KMS-11 (cell line): Measurements from ENCODE around the gene ADGRG1.

Experiments
- H2AFZ ChIP-seq: fragments of 200-600 bp; sonication (generic); 2 replicates; pipeline ENCODE4 v1.6.1; 2016; ENCODE audit warnings: antibody characterized with exemption, mixed run types, low read depth
- H3K27ac ChIP-seq: fragments of 200-600 bp; sonication (generic); 2 replicates; pipeline ENCODE4 v1.6.1; 2016; ENCODE audit warnings: mild to moderate bottlenecking, mixed run types
- H3K27me3 ChIP-seq: fragments of 200-600 bp; sonication (generic); 2 replicates; pipeline ENCODE4 v1.6.1; 2017; ENCODE audit warnings: mild to moderate bottlenecking, low read depth, mixed run types, moderate library complexity; ENCODE audit not compliant: insufficient read depth
- H3K36me3 ChIP-seq: fragments of 200-600 bp; sonication (generic); 2 replicates; pipeline ENCODE4 v1.6.1; 2017; ENCODE audit warnings: mild to moderate bottlenecking, mixed run types; ENCODE audit not compliant: insufficient read depth
- H3K4me1 ChIP-seq: fragments of 200-600 bp; sonication (generic); 2 replicates; pipeline ENCODE4 v1.6.1; 2016; ENCODE audit warnings: mild to moderate bottlenecking, low read depth, mixed run types; ENCODE audit not compliant: poor library complexity, severe bottlenecking
- H3K4me2 ChIP-seq: fragments of 200-600 bp; sonication (generic); 2 replicates; pipeline ENCODE4 v1.7.0; 2016; ENCODE audit warnings: mild to moderate bottlenecking, mixed run types
- H3K4me3 ChIP-seq: fragments of 200-600 bp; sonication (generic); IDR thresholded peaks from 2 replicates; pipeline ENCODE4 v1.6.1; 2017; ENCODE audit warnings: low read depth, low read length, mixed read lengths; ENCODE audit not compliant: insufficient read depth
- H3K79me2 ChIP-seq: fragments of 200-600 bp; sonication (generic); 2 replicates; pipeline ENCODE4 v1.6.1; 2016; ENCODE audit warnings: low read depth, mixed run types; ENCODE audit not compliant: insufficient read depth
- H3K9ac ChIP-seq: fragments of 200-600 bp; sonication (generic); 2 replicates; pipeline ENCODE4 v1.6.1; 2016; ENCODE audit warnings: mild to moderate bottlenecking, mixed run types
- H4K20me1 ChIP-seq: fragments of 200-600 bp; sonication (generic); 2 replicates; pipeline ENCODE4 v1.6.1; 2016; ENCODE audit warnings: mild to moderate bottlenecking, mixed run types; ENCODE audit not compliant: insufficient read depth
- TF ChIP-seq, protein P1 (sequence below): fragments of 200-600 bp; sonication (generic); conservative IDR thresholded peaks from 2 replicates; pipeline ENCODE4 v1.6.1; 2017; ENCODE audit warnings: low read depth, mild to moderate bottlenecking, antibody characterized with exemption, low read length, moderate library complexity, mixed read lengths

The ADGRG1 gene

DNA sequence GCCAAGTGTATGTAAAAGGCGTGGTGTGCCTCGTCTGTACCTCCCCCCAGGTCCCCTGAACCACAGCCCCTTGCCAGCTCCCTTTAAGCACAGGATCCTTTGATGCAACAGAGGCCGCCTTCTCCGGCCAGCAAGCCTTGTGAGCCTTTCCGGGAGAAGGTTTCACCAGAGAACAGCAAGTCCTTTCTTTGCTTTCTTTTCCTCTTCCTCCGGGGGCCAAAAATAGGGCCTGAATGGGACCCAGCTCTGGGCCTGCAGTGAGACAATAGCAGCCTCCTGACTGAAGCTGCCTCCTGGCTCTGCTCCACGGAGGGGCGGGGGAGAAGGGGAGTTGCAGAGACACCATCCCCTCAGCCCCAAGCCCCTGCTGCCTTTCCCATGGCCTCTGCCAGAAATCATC is 9.0 kb downstream of the ADGRG1 start:
- H3K4me3 ChIP-seq, result no peak overlapping the region
- H3K36me3 ChIP-seq, result no peaks in the 10 kb centered on the region
- H3K27me3 ChIP-seq, result no peaks in the 10 kb centered on the region
- no peak overlapping the region for H2AFZ ChIP-seq
- no peaks in the 10 kb centered on the region for H3K79me2 ChIP-seq
- no peak overlapping the region for H3K9ac ChIP-seq
- H3K4me1 ChIP-seq, result no peaks in the 10 kb centered on the region
- no peak overlapping the region for H3K4me2 ChIP-seq
- H4K20me1 ChIP-seq, result no peaks in the 10 kb centered on the region
- TF ChIP-seq, protein P1, sequence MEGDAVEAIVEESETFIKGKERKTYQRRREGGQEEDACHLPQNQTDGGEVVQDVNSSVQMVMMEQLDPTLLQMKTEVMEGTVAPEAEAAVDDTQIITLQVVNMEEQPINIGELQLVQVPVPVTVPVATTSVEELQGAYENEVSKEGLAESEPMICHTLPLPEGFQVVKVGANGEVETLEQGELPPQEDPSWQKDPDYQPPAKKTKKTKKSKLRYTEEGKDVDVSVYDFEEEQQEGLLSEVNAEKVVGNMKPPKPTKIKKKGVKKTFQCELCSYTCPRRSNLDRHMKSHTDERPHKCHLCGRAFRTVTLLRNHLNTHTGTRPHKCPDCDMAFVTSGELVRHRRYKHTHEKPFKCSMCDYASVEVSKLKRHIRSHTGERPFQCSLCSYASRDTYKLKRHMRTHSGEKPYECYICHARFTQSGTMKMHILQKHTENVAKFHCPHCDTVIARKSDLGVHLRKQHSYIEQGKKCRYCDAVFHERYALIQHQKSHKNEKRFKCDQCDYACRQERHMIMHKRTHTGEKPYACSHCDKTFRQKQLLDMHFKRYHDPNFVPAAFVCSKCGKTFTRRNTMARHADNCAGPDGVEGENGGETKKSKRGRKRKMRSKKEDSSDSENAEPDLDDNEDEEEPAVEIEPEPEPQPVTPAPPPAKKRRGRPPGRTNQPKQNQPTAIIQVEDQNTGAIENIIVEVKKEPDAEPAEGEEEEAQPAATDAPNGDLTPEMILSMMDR, result no peak
- no peak overlapping the region for H3K27ac ChIP-seq

DNA sequence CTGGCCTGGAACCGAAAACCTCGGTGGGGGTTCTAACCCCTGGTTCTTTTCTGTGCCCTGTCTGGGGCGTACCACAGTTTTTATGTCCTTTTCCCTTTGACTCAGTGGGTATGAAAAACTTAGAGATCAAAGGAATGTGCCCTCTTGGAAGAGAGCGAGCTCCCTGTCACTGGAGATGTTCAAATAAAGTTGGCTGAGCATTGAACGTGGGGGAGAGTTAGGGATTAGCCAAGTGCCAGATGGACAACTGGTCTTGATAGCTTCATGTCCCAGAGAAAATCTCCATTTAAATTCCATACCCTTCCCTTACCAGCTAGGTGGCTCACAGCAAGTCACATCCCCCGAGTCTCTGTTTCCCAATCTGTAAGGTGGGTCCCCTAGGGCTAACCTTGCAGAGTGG is 9.5 kb downstream of the ADGRG1 start:
- Histone ChIP-seq H3K36me3 (no peaks in the 10 kb centered on the region), H3K4me3 (no peak overlapping the region), H4K20me1 (no peaks in the 10 kb centered on the region), H3K27ac (no peak overlapping the region), H3K27me3 (no peaks in the 10 kb centered on the region), H3K4me1 (no peaks in the 10 kb centered on the region), H3K4me2 (no peak overlapping the region), H2AFZ (no peak overlapping the region), H3K9ac (no peak overlapping the region), H3K79me2 (no peaks in the 10 kb centered on the region)
- TF ChIP-seq, protein P1, result no peak

- no peaks in the 10 kb centered on the region for H3K36me3 ChIP-seq
- H3K79me2 ChIP-seq, result no peaks in the 10 kb centered on the region
- H2AFZ ChIP-seq, result no peak overlapping the region
- H3K27ac ChIP-seq, result no peak overlapping the region
- H3K4me2 ChIP-seq, result no peak overlapping the region
- H3K27me3 ChIP-seq, result no peaks in the 10 kb centered on the region
- no peak overlapping the region for H3K4me3 ChIP-seq
- TF ChIP-seq, protein P1, result no peak
- no peaks in the 10 kb centered on the region for H3K4me1 ChIP-seq
- H4K20me1 ChIP-seq, result no peaks in the 10 kb centered on the region
- no peak overlapping the region for H3K9ac ChIP-seq
Observed at GRCh38 chr16:57638381-57638780, 10.0 kb downstream of the ADGRG1 start.

DNA sequence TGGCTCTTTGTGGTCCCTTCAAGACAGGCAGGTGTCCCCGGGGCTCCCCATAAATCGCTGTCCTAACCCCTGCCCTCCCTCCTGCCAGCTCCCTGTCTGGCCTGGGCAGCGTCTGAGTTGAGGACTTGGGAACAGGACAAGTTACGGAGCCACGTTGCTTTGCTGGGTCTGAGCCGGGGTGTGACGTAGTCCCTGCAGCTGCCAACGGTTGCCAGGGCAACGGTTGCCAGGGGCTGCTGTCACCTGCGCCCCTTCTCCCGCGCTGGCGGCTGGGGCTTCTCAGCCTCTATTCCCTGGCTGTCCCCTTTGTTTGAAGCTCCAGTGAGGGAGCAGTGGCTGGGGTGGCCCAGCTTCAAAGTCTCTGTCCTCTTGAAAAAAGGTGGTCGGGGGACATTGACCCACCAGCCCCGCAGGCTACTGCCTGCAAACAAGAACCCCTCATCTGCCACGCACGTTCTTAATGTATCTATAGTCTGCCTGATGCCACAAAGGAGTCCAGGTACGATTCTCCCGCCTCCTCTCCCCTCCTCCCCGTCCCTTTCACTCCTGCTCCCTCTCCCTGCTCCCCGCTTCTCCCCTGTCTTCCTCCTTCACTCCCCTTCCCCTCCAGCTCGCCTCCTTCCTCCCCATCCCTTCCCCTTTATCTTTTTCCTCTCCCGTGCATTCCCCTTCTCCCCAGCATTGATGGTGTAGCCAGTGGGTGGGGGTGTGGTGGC is 10.9 kb downstream of the ADGRG1 start:
- Histone ChIP-seq H3K27me3 (no peaks in the 10 kb centered on the region), H3K9ac (no peak overlapping the region), H4K20me1 (no peaks in the 10 kb centered on the region), H3K4me2 (no peak overlapping the region), H3K36me3 (no peaks in the 10 kb centered on the region), H3K27ac (no peak overlapping the region), H2AFZ (no peak overlapping the region), H3K4me3 (no peak overlapping the region), H3K4me1 (no peaks in the 10 kb centered on the region), H3K79me2 (no peaks in the 10 kb centered on the region)
- TF ChIP-seq, protein P1, result no peak
